ENCODE data around the gene PDILT.

GRCh38 chr16:20322696-20323095 lies 81.8 kb downstream of the PDILT start:
- no peak for TF ChIP-seq ZNF768 (tag by site-specific recombination; IDR thresholded peaks at IDR 0.05)
- no peak for TF ChIP-seq ZNF394 (tag by site-specific recombination; IDR thresholded peaks at IDR 0.05; ENCODE audit: borderline replicate concordance)
- no peak for TF ChIP-seq MEIS1 (CRISPR knock-in tag; IDR thresholded peaks at IDR 0.05; ENCODE audit: borderline replicate concordance)
- TF ChIP-seq, protein P1, sequence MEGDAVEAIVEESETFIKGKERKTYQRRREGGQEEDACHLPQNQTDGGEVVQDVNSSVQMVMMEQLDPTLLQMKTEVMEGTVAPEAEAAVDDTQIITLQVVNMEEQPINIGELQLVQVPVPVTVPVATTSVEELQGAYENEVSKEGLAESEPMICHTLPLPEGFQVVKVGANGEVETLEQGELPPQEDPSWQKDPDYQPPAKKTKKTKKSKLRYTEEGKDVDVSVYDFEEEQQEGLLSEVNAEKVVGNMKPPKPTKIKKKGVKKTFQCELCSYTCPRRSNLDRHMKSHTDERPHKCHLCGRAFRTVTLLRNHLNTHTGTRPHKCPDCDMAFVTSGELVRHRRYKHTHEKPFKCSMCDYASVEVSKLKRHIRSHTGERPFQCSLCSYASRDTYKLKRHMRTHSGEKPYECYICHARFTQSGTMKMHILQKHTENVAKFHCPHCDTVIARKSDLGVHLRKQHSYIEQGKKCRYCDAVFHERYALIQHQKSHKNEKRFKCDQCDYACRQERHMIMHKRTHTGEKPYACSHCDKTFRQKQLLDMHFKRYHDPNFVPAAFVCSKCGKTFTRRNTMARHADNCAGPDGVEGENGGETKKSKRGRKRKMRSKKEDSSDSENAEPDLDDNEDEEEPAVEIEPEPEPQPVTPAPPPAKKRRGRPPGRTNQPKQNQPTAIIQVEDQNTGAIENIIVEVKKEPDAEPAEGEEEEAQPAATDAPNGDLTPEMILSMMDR (tag by site-specific recombination; IDR thresholded peaks at IDR 0.05), result no peak
- TF ChIP-seq ZNF18 (tag by site-specific recombination; IDR thresholded peaks at IDR 0.05), result no peak
- TF ChIP-seq, protein P2, sequence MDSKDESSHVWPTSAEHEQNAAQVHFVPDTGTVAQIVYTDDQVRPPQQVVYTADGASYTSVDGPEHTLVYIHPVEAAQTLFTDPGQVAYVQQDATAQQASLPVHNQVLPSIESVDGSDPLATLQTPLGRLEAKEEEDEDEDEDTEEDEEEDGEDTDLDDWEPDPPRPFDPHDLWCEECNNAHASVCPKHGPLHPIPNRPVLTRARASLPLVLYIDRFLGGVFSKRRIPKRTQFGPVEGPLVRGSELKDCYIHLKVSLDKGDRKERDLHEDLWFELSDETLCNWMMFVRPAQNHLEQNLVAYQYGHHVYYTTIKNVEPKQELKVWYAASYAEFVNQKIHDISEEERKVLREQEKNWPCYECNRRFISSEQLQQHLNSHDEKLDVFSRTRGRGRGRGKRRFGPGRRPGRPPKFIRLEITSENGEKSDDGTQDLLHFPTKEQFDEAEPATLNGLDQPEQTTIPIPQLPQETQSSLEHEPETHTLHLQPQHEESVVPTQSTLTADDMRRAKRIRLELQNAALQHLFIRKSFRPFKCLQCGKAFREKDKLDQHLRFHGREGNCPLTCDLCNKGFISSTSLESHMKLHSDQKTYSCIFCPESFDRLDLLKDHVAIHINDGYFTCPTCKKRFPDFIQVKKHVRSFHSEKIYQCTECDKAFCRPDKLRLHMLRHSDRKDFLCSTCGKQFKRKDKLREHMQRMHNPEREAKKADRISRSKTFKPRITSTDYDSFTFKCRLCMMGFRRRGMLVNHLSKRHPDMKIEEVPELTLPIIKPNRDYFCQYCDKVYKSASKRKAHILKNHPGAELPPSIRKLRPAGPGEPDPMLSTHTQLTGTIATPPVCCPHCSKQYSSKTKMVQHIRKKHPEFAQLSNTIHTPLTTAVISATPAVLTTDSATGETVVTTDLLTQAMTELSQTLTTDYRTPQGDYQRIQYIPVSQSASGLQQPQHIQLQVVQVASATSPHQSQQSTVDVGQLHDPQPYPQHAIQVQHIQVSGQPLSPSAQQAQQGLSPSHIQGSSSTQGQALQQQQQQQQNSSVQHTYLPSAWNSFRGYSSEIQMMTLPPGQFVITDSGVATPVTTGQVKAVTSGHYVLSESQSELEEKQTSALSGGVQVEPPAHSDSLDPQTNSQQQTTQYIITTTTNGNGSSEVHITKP (tag by site-specific recombination; IDR thresholded peaks at IDR 0.05), result no peak

All from HEK293 (cell line).